Glomerular visceral epithelial cell (primary cell): Measurements from ENCODE around the gene LRP6.

Source experiments
- DNase-seq: peaks from one replicate; pipeline ENCODE4 v3.0.0-alpha.2; 2016; ENCODE audit errors: extremely low spot score

LRP6 gene

GRCh38 chr12:12072064-12072760, 194.6 kb downstream of the LRP6 start:
- DNase-seq, result no peak

- DNase-seq, result no peak
Measured at GRCh38 chr12:12070674-12071656, 195.9 kb downstream of the LRP6 start, which contains the start of gene BCL2L14. TSS of gene BCL2L14 (plus strand) at chr12:12070939. CDS start at chr12:12079306, 8,367 bp downstream.

- no peak for DNase-seq
Measured at GRCh38 chr12:12069821-12070548, 196.9 kb downstream of the LRP6 start.

DNA sequence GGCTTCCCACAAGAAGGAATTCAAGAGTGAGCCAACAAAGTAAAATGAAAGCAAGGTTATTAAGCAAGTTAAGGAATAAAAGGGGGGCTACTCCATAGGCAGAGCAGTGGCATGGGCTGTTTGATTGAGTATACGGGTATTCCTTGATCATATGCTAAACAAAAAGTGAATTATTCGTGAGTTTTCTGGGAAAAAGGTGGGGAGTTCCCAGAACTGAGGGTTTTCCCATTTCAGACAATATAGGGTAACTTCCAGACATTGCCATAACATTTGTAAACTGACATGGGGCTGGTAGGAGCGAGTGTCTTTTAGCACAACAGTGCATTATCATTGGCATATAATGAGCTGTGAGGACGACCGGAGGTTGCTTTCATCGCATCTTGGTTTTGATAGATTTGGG, 198.1 kb downstream of the LRP6 start:
- no peak for DNase-seq
